SW480 (cell line): ENCODE results near the gene OS9.
"Not testable (repeated sequence)": the region's sequence is repeated elsewhere in the genome, so short reads cannot be mapped to it uniquely, and the experiment has no call there.

Source experiments
- DNase-seq: peaks from one replicate; pipeline ENCODE4 v3.0.0-alpha.2; 2016; ENCODE audit warnings: low spot score

The OS9 gene

GRCh38 chr12:57695770-57696432 is 2.0 kb downstream of the OS9 start:
- no peak for DNase-seq

GRCh38 chr12:57697076-57697475 is 3.1 kb downstream of the OS9 start:
- DNase-seq: no peak

GRCh38 chr12:57698414-57698813 is 4.5 kb downstream of the OS9 start:
- no peak for DNase-seq

- DNase-seq: no peak
Measured at GRCh38 chr12:57700317-57700716, 6.4 kb downstream of the OS9 start.

DNA sequence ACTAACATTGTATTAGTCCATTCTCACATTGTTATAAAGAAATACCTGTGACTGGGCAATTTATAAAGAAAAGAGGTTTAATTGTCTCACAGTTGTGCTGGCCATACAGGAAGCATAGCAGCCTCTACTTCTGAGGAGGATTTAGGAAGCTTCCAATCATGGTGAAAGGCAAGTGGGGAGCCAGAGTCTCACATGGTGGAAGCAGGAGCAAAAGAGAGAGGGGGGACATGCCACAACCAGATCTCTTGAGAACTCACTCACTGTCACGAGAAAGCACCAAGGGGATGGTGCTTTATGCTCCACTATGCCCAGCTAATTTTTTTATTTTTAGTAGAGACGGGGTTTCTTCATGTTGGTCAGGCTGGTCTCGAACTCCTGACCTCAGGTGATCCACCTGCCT is 13.3 kb downstream of the OS9 start:
- DNase-seq: no peak

GRCh38 chr12:57708296-57708695 is 14.4 kb downstream of the OS9 start:
- no peak for DNase-seq

DNA sequence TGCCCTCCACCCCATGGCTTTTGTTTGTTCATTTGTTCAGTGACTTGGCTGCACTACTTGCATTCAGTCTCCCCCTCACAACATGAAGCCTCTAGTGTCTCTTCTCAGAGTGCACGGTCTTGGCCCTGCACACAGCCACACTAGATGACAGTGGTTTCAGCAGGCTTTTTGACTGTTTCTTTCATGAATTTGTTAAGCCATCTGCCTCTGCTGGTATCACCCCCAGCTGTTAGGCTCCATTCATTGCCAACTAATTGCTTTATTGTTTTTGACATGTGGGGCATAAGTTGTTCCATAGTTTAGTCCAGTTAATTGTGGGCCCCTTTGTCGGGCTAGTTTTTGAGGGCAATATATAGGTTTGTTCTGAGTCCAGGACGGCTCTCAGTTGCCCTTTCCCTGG is 18.8 kb downstream of the OS9 start:
- DNase-seq: no peak

DNA sequence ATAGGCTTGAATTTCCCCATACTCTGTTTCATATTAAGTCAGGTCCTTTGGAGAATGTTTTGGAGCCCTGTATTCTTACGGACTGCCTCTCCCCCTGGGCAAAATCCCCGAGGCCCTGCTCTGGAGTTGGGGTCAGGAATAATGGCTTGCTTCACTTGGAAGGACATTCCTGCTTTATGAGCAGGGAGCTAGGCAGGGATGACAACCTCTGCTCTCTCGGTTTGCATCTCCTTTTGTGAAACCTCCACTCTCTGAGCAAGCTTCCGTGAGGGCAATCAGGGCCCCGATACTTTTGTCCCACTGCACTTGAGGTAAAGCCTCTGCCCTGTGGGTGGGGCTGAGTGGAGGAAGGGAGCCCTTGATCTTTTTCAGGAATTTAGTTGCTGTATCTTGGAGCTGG is 19.3 kb downstream of the OS9 start:
- DNase-seq: no peak

GRCh38 chr12:57715036-57715748 is 21.3 kb downstream of the OS9 start:
- DNase-seq: not testable (repeated sequence)

GRCh38 chr12:57715786-57716185 is 21.9 kb downstream of the OS9 start:
- DNase-seq: no peak

GRCh38 chr12:57716305-57716704 is 22.4 kb downstream of the OS9 start:
- DNase-seq: no peak

DNA sequence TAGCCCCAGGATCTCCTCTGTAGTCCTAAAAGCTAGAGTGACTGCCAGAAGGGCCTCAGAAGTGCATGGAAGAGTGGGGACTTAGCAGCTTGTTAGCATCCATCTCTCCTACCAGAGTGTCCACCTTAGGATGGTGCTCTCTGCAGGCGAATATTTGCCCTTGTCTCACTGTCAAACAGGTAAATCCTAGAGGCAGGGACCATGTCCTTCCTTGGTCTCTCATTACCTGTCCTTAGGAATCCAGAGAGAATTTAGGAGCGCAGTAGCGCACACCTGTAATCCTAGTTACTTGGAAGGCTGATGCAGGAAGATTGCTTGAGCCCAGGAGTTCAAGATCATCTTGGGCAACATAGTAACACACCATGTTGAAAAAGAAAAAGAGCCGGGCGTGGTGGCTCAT is 23.2 kb downstream of the OS9 start:
- DNase-seq: no peak

GRCh38 chr12:57717846-57718640 is 24.1 kb downstream of the OS9 start:
- no peak for DNase-seq

- no peak for DNase-seq
Measured at GRCh38 chr12:57718641-57719528, 25.0 kb downstream of the OS9 start.

- no peak for DNase-seq
Measured at GRCh38 chr12:57719777-57720605, 26.1 kb downstream of the OS9 start.

- no peak for DNase-seq
Measured at GRCh38 chr12:57720606-57721595, 27.0 kb downstream of the OS9 start.

- DNase-seq: not testable (repeated sequence)
Measured at GRCh38 chr12:57721846-57722608, 28.1 kb downstream of the OS9 start.

GRCh38 chr12:57722716-57723629 is 29.0 kb downstream of the OS9 start:
- no peak for DNase-seq
